ENCODE data around the gene CCDC138. TPM values are rescaled to one million over a fixed set of nuclear protein-coding genes. Genes with fewer than 3 reads are reported as not detected.

CCDC138 gene
- total and polyA plus RNA-seq, 7 donors, result 0.39 to 2.4 (median 1.5) TPM

GRCh38 chr2:108805782-108806181 lies 19.2 kb downstream of the CCDC138 start:
- no peak overlapping the region for H3K27ac ChIP-seq
- H3K27me3 ChIP-seq (ENCODE audit: insufficient read depth in 3 of 3, low read length in 2 of 3), result no peaks in the 10 kb centered on the region
- no peak for TF ChIP-seq CTCF (IDR thresholded peaks at IDR 0.05)
- no peak for DNase-seq
- peaks cover 9% of the 10 kb centered on the region for H3K9me3 ChIP-seq
- peaks cover 0 to 24% of the 10 kb centered on the region in 2 donors for H3K36me3 ChIP-seq (ENCODE audit: insufficient read depth in 1 of 2, low read depth in 1 of 2)
- intact Hi-C loops (cut with DNase I), result no loop called here
- no peaks in the 10 kb centered on the region for H3K4me1 ChIP-seq
- ATAC-seq, result no peak
- H3K4me3 ChIP-seq, result no peak overlapping the region
- WGBS, 3 donors, result 87 to 95% (median 93%) methylated on average over 1 of the region's 1 CpG

- intact Hi-C loops (cut with DNase I), result no loop called here
- no peak overlapping the region for H3K27ac ChIP-seq
- no peak for DNase-seq
- H3K36me3 ChIP-seq (ENCODE audit: insufficient read depth in 1 of 2, low read depth in 1 of 2), result peaks cover 0 to 24% of the 10 kb centered on the region in 2 donors
- 82 to 86% (median 86%) methylated on average over 6 of the region's 6 CpGs for WGBS, 3 donors
- H3K4me3 ChIP-seq, result no peak overlapping the region
- ATAC-seq, result no peak
- no peaks in the 10 kb centered on the region for H3K27me3 ChIP-seq (ENCODE audit: insufficient read depth in 3 of 3, low read length in 2 of 3)
- H3K4me1 ChIP-seq, result no peaks in the 10 kb centered on the region
- H3K9me3 ChIP-seq, result peaks cover 9% of the 10 kb centered on the region
- no peak for TF ChIP-seq CTCF (IDR thresholded peaks at IDR 0.05)
These were observed 20.0 kb downstream of the CCDC138 start for GRCh38 chr2:108806371-108807113.

- DNase-seq (no peak), ATAC-seq (no peak)
- no peak overlapping the region for H3K4me3 ChIP-seq
- H3K36me3 ChIP-seq (ENCODE audit: insufficient read depth in 1 of 2, low read depth in 1 of 2), result peaks cover 0 to 24% of the 10 kb centered on the region in 2 donors
- H3K9me3 ChIP-seq, result peaks cover 9% of the 10 kb centered on the region
- no peaks in the 10 kb centered on the region for H3K27me3 ChIP-seq (ENCODE audit: insufficient read depth in 3 of 3, low read length in 2 of 3)
- H3K4me1 ChIP-seq, result no peaks in the 10 kb centered on the region
- TF ChIP-seq CTCF (IDR thresholded peaks at IDR 0.05), result no peak
- intact Hi-C loops (cut with DNase I), result no loop called here
- 94 to 100% (median 96%) methylated on average over 3 of the region's 3 CpGs for WGBS, 3 donors
- no peak overlapping the region for H3K27ac ChIP-seq
These were observed 23.4 kb downstream of the CCDC138 start for GRCh38 chr2:108809936-108810335.

- Histone ChIP-seq H3K27me3 (ENCODE audit: insufficient read depth in 3 of 3, low read length in 2 of 3) (no peaks in the 10 kb centered on the region), H3K27ac (no peak overlapping the region), H3K4me1 (no peaks in the 10 kb centered on the region), H3K9me3 (peaks cover 9% of the 10 kb centered on the region), H3K36me3 (ENCODE audit: insufficient read depth in 1 of 2, low read depth in 1 of 2) (peaks cover 0 to 22% of the 10 kb centered on the region in 2 donors), H3K4me3 (no peak overlapping the region)
- DNase-seq (no peak), ATAC-seq (no peak)
- no peak for TF ChIP-seq CTCF (IDR thresholded peaks at IDR 0.05)
- intact Hi-C loops (cut with DNase I), result no loop called here
- WGBS, 3 donors, result 96 to 98% (median 98%) methylated on average over 4 of the region's 4 CpGs
These were observed 24.7 kb downstream of the CCDC138 start for GRCh38 chr2:108810993-108811957.

Data from psoas muscle (tissue), 8 donors.